Uterus (tissue), 4 donors: ENCODE results near the gene OPN1SW. TPM values are rescaled to one million over a fixed set of nuclear protein-coding genes. Genes with fewer than 3 reads are reported as not detected.

Experiments used
- DNase-seq, 2 donors: peaks; one replicate each; pipeline ENCODE4 v3.0.0-alpha.2; 2019 to 2020
- H3K27ac ChIP-seq, 2 donors: fragments of 200-600 bp; sonication (generic); 1 replicate in 1 of 2; 2 replicates in 1 of 2; pipeline ENCODE4 v1.5.1; 2016 to 2018
- H3K27me3 ChIP-seq, 2 donors: fragments of 200-600 bp; sonication (generic); one replicate each; pipeline ENCODE4 v1.5.1; 2018 to 2019; ENCODE audit warnings: control low read depth in 1 of 2
- H3K36me3 ChIP-seq, 2 donors: fragments of 200-600 bp; sonication (generic); one replicate each; pipeline ENCODE4 v1.5.1; 2019; ENCODE audit warnings: control low read depth in 1 of 2
- H3K4me1 ChIP-seq, 2 donors: fragments of 200-600 bp; sonication (generic); one replicate each; pipeline ENCODE4 v1.5.1; 2018 to 2019; ENCODE audit warnings: control low read depth in 1 of 2
- H3K4me3 ChIP-seq, 2 donors: fragments of 200-600 bp; sonication (generic); 1 replicate in 1 of 2; 2 replicates in 1 of 2; pipeline ENCODE4 v1.5.1; 2018 to 2019; ENCODE audit warnings: mild to moderate bottlenecking in 1 of 2
- H3K9me3 ChIP-seq, 2 donors: fragments of 200-600 bp; sonication (generic); one replicate each; pipeline ENCODE4 v1.5.1; 2019; ENCODE audit warnings: control low read depth in 1 of 2
- CTCF ChIP-seq, 4 experiments: fragments of 200-600 bp in 2 of 4; fragments of 450-650 bp in 2 of 4; sonication (generic) in 2 of 4; IDR thresholded peaks; one replicate each; pipeline ENCODE4 v1.5.1; 2016 to 2019; ENCODE audit warnings: antibody characterized with exemption in 4 of 4, mild to moderate bottlenecking in 2 of 4, moderate library complexity in 1 of 4
- POLR2A ChIP-seq, 2 donors: fragments of 450-650 bp; IDR thresholded peaks; one replicate each; pipeline ENCODE4 v1.6.1; 2016; ENCODE audit warnings: antibody characterized with exemption in 2 of 2, mild to moderate bottlenecking in 1 of 2, moderate library complexity in 1 of 2
- intact Hi-C: fragments of 100-400 bp; cut with DNase I; formaldehyde crosslinking; loops from one replicate; pipeline ENCODE4 v1.15.1; 2023; ENCODE audit warnings: low total_unique reads
- total RNA-seq, 4 donors: library from RNA; depleted of rRNA in 3 of 4; stranded (reverse); fragments of >200 nt in 3 of 4; gene quantifications; one replicate each; pipeline versions ENCODE4 v1.1.0 to v1.2.4, GENCODE V29; 2014 to 2023
- donor health status: DM: yes; HTN: yes; CAD: no.

OPN1SW gene
- total RNA-seq, 4 donors from 2014 or later: not detected

- Histone ChIP-seq H3K4me1 (no peaks in the 10 kb centered on the region), H3K27ac (no peak overlapping the region), H3K4me3 (no peak overlapping the region), H3K36me3 (no peaks in the 10 kb centered on the region), H3K27me3 (no peaks in the 10 kb centered on the region), H3K9me3 (no peaks in the 10 kb centered on the region)
- no peak for DNase-seq
- intact Hi-C loops: no loop called here
- TF ChIP-seq CTCF (IDR thresholded peaks at IDR 0.05) (no peak), POLR2A (IDR thresholded peaks at IDR 0.05) (no peak)
Measured at GRCh38 chr7:128747327-128748079, 28.1 kb downstream of the OPN1SW start.

GRCh38 chr7:128745706-128746105 lies 29.9 kb downstream of the OPN1SW start:
- no peak overlapping the region for H3K27ac ChIP-seq
- H3K27me3 ChIP-seq: no peaks in the 10 kb centered on the region
- no peak overlapping the region for H3K4me3 ChIP-seq
- no peaks in the 10 kb centered on the region for H3K9me3 ChIP-seq
- intact Hi-C loops: no loop called here
- no peaks in the 10 kb centered on the region for H3K4me1 ChIP-seq
- no peak for DNase-seq
- TF ChIP-seq POLR2A (IDR thresholded peaks at IDR 0.05) (no peak), CTCF (IDR thresholded peaks at IDR 0.05) (no peak)
- no peaks in the 10 kb centered on the region for H3K36me3 ChIP-seq

GRCh38 chr7:128744366-128744905 lies 31.2 kb downstream of the OPN1SW start:
- DNase-seq: no peak
- Histone ChIP-seq H3K9me3 (no peaks in the 10 kb centered on the region), H3K4me1 (no peaks in the 10 kb centered on the region), H3K36me3 (no peaks in the 10 kb centered on the region), H3K27me3 (no peaks in the 10 kb centered on the region), H3K4me3 (no peak overlapping the region), H3K27ac (no peak overlapping the region)
- intact Hi-C loops: no loop called here
- TF ChIP-seq POLR2A (IDR thresholded peaks at IDR 0.05) (no peak), CTCF (IDR thresholded peaks at IDR 0.05) (no peak)

GRCh38 chr7:128743112-128743772 lies 32.4 kb downstream of the OPN1SW start:
- Histone ChIP-seq H3K36me3 (no peaks in the 10 kb centered on the region), H3K4me3 (no peak overlapping the region), H3K27me3 (no peaks in the 10 kb centered on the region), H3K4me1 (no peaks in the 10 kb centered on the region), H3K9me3 (no peaks in the 10 kb centered on the region), H3K27ac (no peak overlapping the region)
- TF ChIP-seq POLR2A (IDR thresholded peaks at IDR 0.05): no peak
- no peak for TF ChIP-seq CTCF (IDR thresholded peaks at IDR 0.05)
- intact Hi-C loops: no loop called here
- DNase-seq: no peak

GRCh38 chr7:128742206-128742605 lies 33.4 kb downstream of the OPN1SW start:
- no peak overlapping the region for H3K4me3 ChIP-seq

More at GRCh38 chr7:128742206-128742605, 33.4 kb downstream of the OPN1SW start:
- H3K9me3 ChIP-seq: no peaks in the 10 kb centered on the region
- no peaks in the 10 kb centered on the region for H3K36me3 ChIP-seq
- no peaks in the 10 kb centered on the region for H3K27me3 ChIP-seq
- H3K4me1 ChIP-seq: no peaks in the 10 kb centered on the region
- intact Hi-C loops: no loop called here
- peak overlapping the region in 1 of 2 donors; percentile 97 for H3K27ac ChIP-seq
- no peak for TF ChIP-seq CTCF (IDR thresholded peaks at IDR 0.05)
- no peak for DNase-seq
